HFF-Myc (cell line): ENCODE measurements around the gene LYZL2.
"Not testable (repeated sequence)": the region's sequence is repeated elsewhere in the genome, so short reads cannot be mapped to it uniquely, and the experiment has no call there.

Experiments
- DNase-seq: peaks from one replicate; pipeline ENCODE4 v3.0.0-alpha.2; 2011; ENCODE audit warnings: low read depth; ENCODE audit errors: extremely low read depth
- H3K4me3 ChIP-seq: replicated peaks from 2 replicates; pipeline ENCODE4 v1.5.1; 2011; ENCODE audit warnings: low read depth, mild to moderate bottlenecking, control low read depth, low read length
- CTCF ChIP-seq: IDR thresholded peaks from 2 replicates; pipeline ENCODE4 v1.5.1; 2012; ENCODE audit warnings: mild to moderate bottlenecking, low read depth, low read length, control low read depth; ENCODE audit errors: missing control alignments

LYZL2 gene

GRCh38 chr10:30639946-30640786 lies 10.6 kb upstream of the LYZL2 start:
- DNase-seq, result peak; percentile 62
- peak; percentile 78 for TF ChIP-seq CTCF
- no peak overlapping the region for H3K4me3 ChIP-seq

- no peak for TF ChIP-seq CTCF
- no peak overlapping the region for H3K4me3 ChIP-seq
- DNase-seq, result peak; percentile 86
These were observed 8.4 kb upstream of the LYZL2 start for GRCh38 chr10:30637881-30638467.

- no peak overlapping the region for H3K4me3 ChIP-seq
- no peak for DNase-seq
- no peak for TF ChIP-seq CTCF
These were observed 1.6 kb upstream of the LYZL2 start for GRCh38 chr10:30631188-30631587.

GRCh38 chr10:30630571-30630970 lies 1.0 kb upstream of the LYZL2 start:
- no peak for DNase-seq
- no peak overlapping the region for H3K4me3 ChIP-seq
- TF ChIP-seq CTCF, result no peak

- not testable (repeated sequence) for DNase-seq
These were observed 977 bp downstream of the LYZL2 start for GRCh38 chr10:30628576-30628975.

GRCh38 chr10:30626837-30627236 lies 2.7 kb downstream of the LYZL2 start:
- DNase-seq, H3K4me3 ChIP-seq: not testable (repeated sequence)

More at GRCh38 chr10:30628576-30628975, 977 bp downstream of the LYZL2 start:
- H3K4me3 ChIP-seq, result not testable (repeated sequence)

- DNase-seq, H3K4me3 ChIP-seq: not testable (repeated sequence)
These were observed 3.4 kb downstream of the LYZL2 start for GRCh38 chr10:30626196-30626595.

GRCh38 chr10:30625080-30625479 lies 4.5 kb downstream of the LYZL2 start:
- no peak for TF ChIP-seq CTCF
- no peak for DNase-seq
- no peak overlapping the region for H3K4me3 ChIP-seq
